HG03354 (cell line): ENCODE measurements around the gene TSSK3.

Experiments
- ATAC-seq: cut with Tn5 transposase; IDR thresholded peaks from one replicate; pipeline ENCODE4 v1.9.1; 2021; ENCODE audit warnings: mild to moderate bottlenecking; ENCODE audit not compliant: unreplicated experiment, poor library complexity, severe bottlenecking

The TSSK3 gene

GRCh38 chr1:32358435-32358834 is 3.9 kb upstream of the TSSK3 start:
- ATAC-seq: no peak

DNA sequence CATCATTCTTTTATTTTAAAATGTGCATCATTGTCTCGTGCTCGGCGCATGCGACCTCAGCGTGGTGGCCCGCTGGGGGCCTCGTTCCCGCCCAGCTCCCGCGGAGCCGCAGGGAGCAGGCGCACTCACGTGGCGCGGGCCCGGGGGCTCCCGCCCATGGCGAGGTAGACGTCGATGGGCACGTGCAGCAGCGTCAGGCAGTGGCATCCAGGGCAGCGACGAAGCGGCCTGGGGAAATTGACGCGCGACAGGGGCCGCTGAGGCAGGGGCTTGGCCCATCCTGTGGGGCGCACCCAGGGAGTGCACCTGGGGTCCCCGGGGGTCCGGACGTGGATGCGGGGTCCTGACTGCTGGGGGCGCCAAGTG is 1.0 kb upstream of the TSSK3 start:
- ATAC-seq: no peak

DNA sequence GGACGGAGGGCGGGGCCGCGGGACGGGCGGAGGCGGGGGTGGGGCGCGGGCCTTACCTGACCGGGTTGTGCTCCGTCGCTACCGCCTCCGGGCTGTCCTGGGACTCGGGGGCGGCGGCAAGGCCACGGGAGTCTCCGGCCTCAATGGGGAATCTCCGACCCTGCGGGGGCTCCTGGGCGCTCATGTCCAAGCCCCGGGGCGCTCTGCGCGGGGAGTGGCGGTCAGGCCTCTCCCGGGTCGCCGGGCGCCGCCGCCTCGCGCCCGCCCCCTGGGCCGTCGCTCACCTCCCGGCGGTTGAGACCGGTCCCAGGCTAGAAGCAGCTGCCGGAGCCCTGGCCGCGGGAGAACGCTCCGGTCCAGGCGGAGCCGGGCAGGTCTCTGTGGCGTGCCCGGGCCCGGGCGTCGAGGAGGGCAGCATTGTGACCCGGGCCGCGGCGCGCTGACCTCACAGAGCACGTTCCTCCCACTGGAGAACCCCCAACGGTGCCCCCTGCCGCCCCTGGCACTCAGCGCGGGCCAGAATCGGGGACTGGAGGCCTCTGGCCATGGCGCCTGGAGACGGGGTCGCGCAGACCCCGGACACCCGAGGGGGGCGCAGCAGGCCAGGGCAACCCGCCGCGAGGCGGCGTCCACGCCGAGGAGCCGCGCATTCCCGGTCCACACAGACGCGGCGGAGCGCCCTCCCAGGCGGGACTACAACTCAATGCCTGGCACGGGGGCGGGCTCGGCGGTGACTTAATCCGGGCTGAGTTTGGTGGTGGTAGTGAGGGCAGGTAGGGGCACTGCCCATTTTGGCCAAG is 465 bp upstream of the TSSK3 start:
- no peak for ATAC-seq

DNA sequence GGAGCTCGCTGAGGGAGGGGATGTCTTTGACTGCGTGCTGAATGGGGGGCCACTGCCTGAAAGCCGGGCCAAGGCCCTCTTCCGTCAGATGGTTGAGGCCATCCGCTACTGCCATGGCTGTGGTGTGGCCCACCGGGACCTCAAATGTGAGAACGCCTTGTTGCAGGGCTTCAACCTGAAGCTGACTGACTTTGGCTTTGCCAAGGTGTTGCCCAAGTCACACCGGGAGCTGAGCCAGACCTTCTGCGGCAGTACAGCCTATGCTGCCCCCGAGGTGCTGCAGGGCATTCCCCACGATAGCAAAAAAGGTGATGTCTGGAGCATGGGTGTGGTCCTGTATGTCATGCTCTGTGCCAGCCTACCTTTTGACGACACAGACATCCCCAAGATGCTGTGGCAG is 1.4 kb downstream of the TSSK3 start:
- ATAC-seq: no peak

DNA sequence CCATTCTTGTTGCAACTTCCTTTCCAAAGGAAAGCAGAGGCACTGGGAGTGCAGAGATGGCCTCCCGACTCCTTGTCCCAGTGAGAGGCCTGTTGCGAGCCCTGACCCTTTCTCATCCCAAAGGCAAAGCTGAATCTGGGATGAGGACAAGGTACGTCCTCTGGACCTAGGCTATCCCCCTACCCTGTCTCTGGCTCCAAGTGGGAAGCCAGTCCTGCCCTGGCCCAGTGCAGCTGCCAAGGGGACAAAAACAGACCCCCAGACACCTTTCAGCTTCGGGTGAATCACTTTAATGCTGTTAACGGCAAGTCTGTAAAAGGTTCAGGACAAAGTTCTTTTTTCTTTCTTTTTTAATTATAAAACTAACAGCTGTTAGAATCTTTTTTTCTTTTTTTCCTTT is 2.5 kb downstream of the TSSK3 start:
- ATAC-seq: no peak

DNA sequence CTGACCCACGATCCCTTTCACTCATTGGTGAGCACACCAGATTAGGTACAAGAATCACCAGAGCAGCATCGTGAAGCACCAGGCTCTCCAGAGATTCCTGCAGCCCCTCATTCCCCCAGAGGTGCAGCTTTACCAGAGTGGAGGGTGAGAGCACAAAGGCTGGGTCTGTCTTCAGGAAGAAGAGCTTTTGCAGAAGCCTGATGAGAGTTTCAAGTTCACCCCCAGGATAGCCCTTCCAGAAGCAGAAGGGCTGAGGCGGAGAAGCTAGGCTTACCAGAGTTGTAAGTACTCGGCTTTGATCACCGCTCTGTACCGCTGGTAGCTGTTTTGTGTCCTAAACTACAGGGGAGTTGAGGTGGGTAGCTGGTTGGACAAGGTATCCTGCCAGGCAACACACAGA is 3.1 kb downstream of the TSSK3 start:
- no peak for ATAC-seq

DNA sequence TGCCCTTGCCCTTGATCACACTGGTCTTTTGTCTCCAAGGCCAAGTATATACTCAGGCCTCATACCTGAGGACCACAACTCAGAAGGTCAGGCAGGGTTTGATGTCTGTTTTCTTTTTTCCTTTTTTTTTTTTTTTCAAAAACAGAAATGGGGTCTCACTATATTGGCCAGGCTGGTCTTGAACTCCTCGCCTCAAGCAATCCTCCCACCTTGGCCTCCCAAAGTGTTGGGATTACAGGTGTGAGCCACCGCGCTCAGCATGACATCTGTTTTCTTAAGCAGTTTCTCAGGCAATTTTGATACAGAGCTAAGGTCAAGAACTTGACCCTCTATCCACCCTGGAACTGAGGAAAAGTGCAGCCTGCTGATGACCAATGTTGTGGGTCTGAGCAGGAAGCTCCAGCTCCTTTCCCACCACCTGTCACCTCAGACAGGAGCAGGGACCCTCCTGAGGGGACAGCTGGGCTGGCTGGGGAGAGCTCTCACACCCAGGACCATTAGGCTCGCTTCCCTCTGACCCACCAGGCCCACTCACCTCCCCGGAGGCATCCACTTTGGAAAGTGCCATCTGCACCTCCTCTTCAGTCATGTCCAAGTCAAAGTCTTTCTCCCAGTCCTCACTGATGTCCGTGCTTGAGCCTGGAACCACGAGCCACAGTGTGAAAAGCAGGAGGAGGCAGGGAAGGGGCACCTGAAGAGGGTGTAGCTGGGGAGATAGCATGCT is 5.7 kb downstream of the TSSK3 start:
- ATAC-seq: no peak

DNA sequence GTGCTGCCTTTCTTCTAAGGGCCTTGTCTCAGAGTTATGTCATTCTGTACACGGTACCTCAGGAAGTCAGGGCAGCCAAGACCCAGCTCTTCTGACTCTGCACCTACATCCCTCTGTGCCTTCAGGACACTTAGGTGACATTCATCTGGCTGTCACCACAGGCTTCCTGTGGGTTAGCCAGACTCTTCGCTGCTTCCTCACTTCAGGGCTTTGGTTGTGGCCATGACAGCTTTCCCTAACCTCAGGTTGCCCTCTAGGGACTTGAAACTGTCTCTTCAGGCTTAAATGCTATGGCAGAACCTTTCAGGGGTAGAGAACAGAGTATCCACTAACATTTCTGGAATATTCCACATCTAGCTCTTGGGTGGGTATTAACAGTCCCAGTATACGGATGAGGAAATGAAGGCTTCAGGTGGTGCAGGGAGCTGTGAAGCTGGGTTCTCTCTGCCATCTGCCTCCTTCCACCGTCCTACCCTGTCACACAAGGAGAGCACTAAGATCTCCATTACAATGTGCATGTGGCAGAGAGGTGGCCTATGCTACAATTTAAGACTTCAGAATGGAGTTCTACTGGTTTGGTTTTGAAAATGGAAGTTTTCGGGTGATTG is 9.9 kb downstream of the TSSK3 start:
- ATAC-seq: no peak

GRCh38 chr1:32373996-32374592 is 11.8 kb downstream of the TSSK3 start:
- no peak for ATAC-seq

GRCh38 chr1:32376199-32376598 is 13.9 kb downstream of the TSSK3 start:
- ATAC-seq: no peak

- ATAC-seq: no peak
Observed at GRCh38 chr1:32377541-32378220, 15.3 kb downstream of the TSSK3 start.

DNA sequence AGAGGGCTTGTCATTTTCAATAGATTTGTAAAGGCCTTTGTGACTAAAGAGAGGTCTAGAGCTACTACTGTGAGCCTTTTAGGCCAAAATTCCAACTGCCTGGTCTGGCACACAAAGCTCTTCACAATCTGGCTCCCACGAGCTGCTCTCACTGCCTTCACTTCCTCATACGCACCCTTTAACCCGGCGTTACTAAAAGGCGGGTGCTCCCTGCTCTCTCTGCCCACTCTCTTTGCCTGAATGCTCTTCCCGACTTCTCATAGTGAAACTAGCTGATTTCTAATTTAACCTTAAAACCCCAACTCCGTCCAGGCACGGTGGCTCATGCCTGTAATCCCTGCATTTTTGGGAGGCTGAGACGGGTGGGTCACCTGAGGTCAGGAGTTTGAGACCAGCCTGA is 17.7 kb downstream of the TSSK3 start:
- ATAC-seq: no peak

DNA sequence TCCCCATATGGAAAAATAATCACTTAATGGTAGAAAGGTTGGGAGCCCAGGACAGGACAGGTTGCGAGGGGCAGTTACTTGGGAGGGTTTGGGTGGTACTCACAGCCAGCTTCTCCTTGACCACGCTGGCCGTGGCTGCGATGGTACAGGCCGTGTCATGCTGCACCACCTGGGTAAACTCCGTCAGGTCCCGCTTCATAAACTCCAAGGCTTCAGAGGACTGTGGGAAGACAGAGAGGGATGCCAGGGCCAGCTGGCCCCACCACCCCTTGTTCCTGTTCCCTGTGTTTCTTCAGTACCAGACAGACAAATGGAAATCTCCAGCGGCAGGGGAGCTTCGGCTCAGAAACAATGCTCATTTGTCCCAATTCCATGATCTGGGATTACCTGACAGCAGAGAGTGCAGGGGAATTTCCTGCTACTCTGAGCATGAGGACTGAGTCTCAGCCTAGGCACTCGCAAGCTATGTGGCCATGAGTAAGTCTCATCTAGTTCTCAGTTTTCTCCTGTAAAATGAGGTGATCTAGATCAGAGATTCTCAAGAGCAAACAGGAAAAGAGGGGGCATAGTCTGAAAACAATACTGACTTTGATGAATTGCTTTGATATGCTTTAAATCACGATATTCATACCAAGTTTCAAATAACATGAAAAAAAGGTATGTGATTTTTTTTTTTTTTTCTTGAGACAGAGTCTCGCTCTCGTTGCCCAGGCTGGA is 24.5 kb downstream of the TSSK3 start:
- no peak for ATAC-seq

GRCh38 chr1:32388641-32389040 is 26.3 kb downstream of the TSSK3 start:
- ATAC-seq: no peak

DNA sequence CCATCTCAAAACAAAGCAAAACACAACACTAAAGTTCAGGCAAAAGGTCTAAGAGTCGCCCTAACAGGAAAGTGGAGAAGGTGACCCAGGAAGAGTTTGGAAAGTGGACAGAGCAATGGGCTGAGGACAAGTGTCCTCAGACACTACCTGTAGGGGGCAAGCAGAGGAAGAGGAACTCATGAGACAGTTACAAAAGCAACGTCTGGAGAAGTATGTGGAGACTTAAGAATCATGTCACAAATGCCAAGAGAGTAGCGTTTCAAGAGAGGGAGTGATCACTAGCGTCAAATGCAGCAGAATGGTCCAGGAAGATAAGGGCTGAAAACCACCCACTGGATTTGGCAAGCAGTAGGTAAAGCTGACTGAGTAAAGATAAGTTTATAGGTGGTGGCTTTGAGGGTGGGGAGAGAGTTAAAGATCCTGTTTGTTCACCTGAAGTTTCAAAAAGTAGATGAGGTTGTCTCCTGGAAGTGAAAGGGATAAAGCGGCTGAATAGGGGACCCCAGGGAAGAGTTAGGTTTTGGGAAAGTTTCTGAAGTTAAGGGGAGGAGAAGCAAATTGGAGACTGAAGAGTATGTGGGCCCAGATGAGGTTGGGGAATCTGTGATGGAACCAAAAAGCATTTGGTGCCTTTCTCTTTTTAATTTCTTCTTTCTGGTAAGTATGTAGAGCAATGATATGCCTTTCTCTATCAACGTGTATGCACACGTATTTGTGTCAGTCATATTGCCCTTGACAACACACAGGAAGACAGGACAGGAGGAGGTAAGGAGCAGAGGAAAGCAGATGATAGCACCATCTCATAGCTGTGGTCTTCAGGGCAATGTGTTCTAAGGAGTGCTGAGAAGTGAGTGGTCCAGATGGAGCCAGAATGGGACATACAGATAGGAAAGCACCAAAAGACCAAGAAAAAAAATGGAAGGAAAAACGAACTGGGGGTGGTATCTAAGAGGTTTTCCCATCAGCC is 28.8 kb downstream of the TSSK3 start:
- no peak for ATAC-seq

GRCh38 chr1:32392325-32392724 is 30.0 kb downstream of the TSSK3 start:
- ATAC-seq: no peak

GRCh38 chr1:32393136-32393535 is 30.8 kb downstream of the TSSK3 start:
- no peak for ATAC-seq

GRCh38 chr1:32393832-32394140 is 31.4 kb downstream of the TSSK3 start:
- peak; percentile 22 for ATAC-seq
